HL-60/S4 treated with retinoic acid at 250 ng/mL for 4 days and 3 days (cell line): ENCODE data around the gene CD8B.
"Not testable (repeated sequence)": the region's sequence is repeated elsewhere in the genome, so short reads cannot be mapped to it uniquely, and the experiment has no call there.

Experiments
- in situ Hi-C: fragments of 300-500 bp; cut with MboI; formaldehyde crosslinking; loops from 2 replicates; pipeline ENCODE4 v1.7.0; 2022; ENCODE audit warnings: low sequenced_read_pairs

CD8B gene

GRCh38 chr2:86861628-86862379 lies at the start of gene CD8B:
Gene CD8B (minus strand): TSS chr2:86861886. CDS start chr2:86861865, 21 bp downstream.
- in situ Hi-C loops: not testable (repeated sequence)

- in situ Hi-C loops: not testable (repeated sequence)
These were observed 44.2 kb upstream of the CD8B start for GRCh38 chr2:86905868-86906267.

- in situ Hi-C loops: not testable (repeated sequence)
These were observed 39.0 kb upstream of the CD8B start for GRCh38 chr2:86900687-86901086.

GRCh38 chr2:86886026-86886425 lies 24.3 kb upstream of the CD8B start:
- in situ Hi-C loops: not testable (repeated sequence)

GRCh38 chr2:86882865-86883264 lies 21.2 kb upstream of the CD8B start:
- in situ Hi-C loops: not testable (repeated sequence)

- in situ Hi-C loops: not testable (repeated sequence)
These were observed 20.5 kb upstream of the CD8B start for GRCh38 chr2:86882118-86882665.

- in situ Hi-C loops: not testable (repeated sequence)
These were observed 17.3 kb upstream of the CD8B start for GRCh38 chr2:86878986-86879385.

- in situ Hi-C loops: not testable (repeated sequence)
These were observed 9.3 kb upstream of the CD8B start for GRCh38 chr2:86870941-86871340.

GRCh38 chr2:86868895-86869468 lies 7.3 kb upstream of the CD8B start:
- in situ Hi-C loops: not testable (repeated sequence)

- in situ Hi-C loops: not testable (repeated sequence)
These were observed 656 bp upstream of the CD8B start for GRCh38 chr2:86862380-86862703.

- in situ Hi-C loops: not testable (repeated sequence)
These were observed 511 bp downstream of the CD8B start for GRCh38 chr2:86861175-86861574.

- in situ Hi-C loops: not testable (repeated sequence)
These were observed 1.1 kb downstream of the CD8B start for GRCh38 chr2:86860573-86860972.

GRCh38 chr2:86857688-86858087 lies 4.0 kb downstream of the CD8B start:
- in situ Hi-C loops: not testable (repeated sequence)

- in situ Hi-C loops: not testable (repeated sequence)
These were observed 5.2 kb downstream of the CD8B start for GRCh38 chr2:86856498-86856897.

GRCh38 chr2:86855981-86856380 lies 5.7 kb downstream of the CD8B start:
- in situ Hi-C loops: not testable (repeated sequence)

- in situ Hi-C loops: not testable (repeated sequence)
These were observed 10.1 kb downstream of the CD8B start for GRCh38 chr2:86851581-86851980.

- in situ Hi-C loops: not testable (repeated sequence)
These were observed 19.0 kb downstream of the CD8B start for GRCh38 chr2:86842607-86843234.

GRCh38 chr2:86841330-86841729 lies 20.4 kb downstream of the CD8B start:
- in situ Hi-C loops: not testable (repeated sequence)

- in situ Hi-C loops: not testable (repeated sequence)
These were observed 21.7 kb downstream of the CD8B start for GRCh38 chr2:86839871-86840548.

- in situ Hi-C loops: not testable (repeated sequence)
These were observed 22.2 kb downstream of the CD8B start for GRCh38 chr2:86839455-86839854.

GRCh38 chr2:86837714-86838113 lies 24.0 kb downstream of the CD8B start:
- in situ Hi-C loops: not testable (repeated sequence)
